ENCODE measurements around the gene FGF22. TPM values are rescaled to one million over a fixed set of nuclear protein-coding genes. Genes with fewer than 3 reads are reported as not detected.
A peak's percentile ranks its signal among the peaks of the same experiment; 100 is the strongest.

The FGF22 gene
- total and polyA plus RNA-seq, 9 donors: 0.23 to 4.4 (median 2.3) TPM; not detected in 1

GRCh38 chr19:677601-678436 is 38.1 kb downstream of the FGF22 start:
- peak overlapping the region; percentile 70 to 74 for H3K27ac ChIP-seq
- H3K9me3 ChIP-seq: no peaks in the 10 kb centered on the region
- peak overlapping the region; percentile 43 for H3K4me3 ChIP-seq
- TF ChIP-seq POLR2A (IDR thresholded peaks at IDR 0.05): no peak
- TF ChIP-seq EP300 (IDR thresholded peaks at IDR 0.05): no peak
- no peak for TF ChIP-seq CTCF (IDR thresholded peaks at IDR 0.05)
- WGBS, 3 donors: 37 to 43% (median 38%) methylated on average over 21 to 22 of the region's 22 CpGs
- peaks cover 22% of the 10 kb centered on the region for H3K4me1 ChIP-seq (ENCODE audit: insufficient read depth)
- DNase-seq: peak in 2 of 5 donors; percentile 55 to 63
- intact Hi-C loops (cut with DNase I): loop anchor here in 2 of 4 donors (5.0 to 10.0 kb wide), 2 partner anchors 44 to 257 kb away; no protein-coding TSS in a partner anchor
- no peaks in the 10 kb centered on the region for H3K36me3 ChIP-seq
- H3K27me3 ChIP-seq: no peaks in the 10 kb centered on the region

DNA sequence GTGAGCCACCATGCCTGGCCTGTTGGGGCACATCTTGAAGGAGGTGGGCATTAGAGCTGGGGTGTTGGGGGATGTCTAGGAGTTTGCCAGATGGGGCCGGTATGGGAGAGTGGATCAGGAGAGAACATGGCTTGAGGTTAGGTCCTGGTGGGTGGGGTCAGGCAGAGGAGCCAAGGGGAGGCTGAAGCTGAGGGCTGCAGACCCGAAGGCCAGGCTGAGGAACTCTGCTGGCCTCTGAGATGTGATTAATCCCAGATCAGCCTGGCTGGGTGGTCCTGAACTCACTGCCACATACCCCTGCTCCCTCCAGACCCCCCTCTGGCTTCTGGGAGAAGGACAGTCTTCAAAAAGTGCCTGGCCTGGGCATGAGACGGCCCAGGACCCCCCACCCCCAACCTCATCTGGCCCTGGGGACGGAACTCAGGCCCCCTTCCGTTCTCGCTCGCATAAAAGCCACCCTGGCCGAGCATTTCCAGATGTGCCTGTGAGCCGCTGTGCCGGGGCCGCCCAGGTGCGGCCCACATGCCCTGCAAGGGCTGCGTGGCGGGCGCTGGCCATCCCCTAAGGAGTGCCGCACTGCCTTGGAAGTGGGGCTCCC is 39.2 kb downstream of the FGF22 start:
- H3K9me3 ChIP-seq: no peaks in the 10 kb centered on the region
- 85 to 89% (median 87%) methylated on average over 16 of the region's 16 CpGs for WGBS, 3 donors
- no peak overlapping the region for H3K4me3 ChIP-seq
- no peaks in the 10 kb centered on the region for H3K27me3 ChIP-seq
- no peaks in the 10 kb centered on the region for H3K36me3 ChIP-seq
- peak in 3 of 5 donors; percentile 62 to 63 (median 63) for DNase-seq
- H3K4me1 ChIP-seq (ENCODE audit: insufficient read depth): peaks cover 22% of the 10 kb centered on the region
- intact Hi-C loops (cut with DNase I): loop anchor here in 2 of 4 donors (5.0 to 10.0 kb wide), 2 partner anchors 43 to 256 kb away; no protein-coding TSS in a partner anchor
- peak overlapping the region; percentile 91 to 95 for H3K27ac ChIP-seq
- TF ChIP-seq CTCF (IDR thresholded peaks at IDR 0.05) (no peak), POLR2A (IDR thresholded peaks at IDR 0.05) (no peak), EP300 (IDR thresholded peaks at IDR 0.05) (no peak)

GRCh38 chr19:679418-680286 is 40.0 kb downstream of the FGF22 start:
- Histone ChIP-seq H3K4me3 (peak overlapping the region; percentile 59), H3K36me3 (no peaks in the 10 kb centered on the region), H3K27ac (peak overlapping the region; percentile 91 to 95), H3K4me1 (ENCODE audit: insufficient read depth) (peaks cover 17% of the 10 kb centered on the region), H3K9me3 (no peaks in the 10 kb centered on the region), H3K27me3 (no peaks in the 10 kb centered on the region)
- intact Hi-C loops (cut with DNase I): loop anchor here in 2 of 4 donors (5.0 to 10.0 kb wide), 2 partner anchors 43 to 255 kb away; no protein-coding TSS in a partner anchor
- WGBS, 3 donors: 2 to 3% (median 3%) methylated on average over 54 to 69 of the region's 69 CpGs
- DNase-seq: peak; percentile 78 to 92 (median 88)
- TF ChIP-seq CTCF (IDR thresholded peaks at IDR 0.05): no peak
- TF ChIP-seq EP300 (IDR thresholded peaks at IDR 0.05): peak; percentile 91
- no peak for TF ChIP-seq POLR2A (IDR thresholded peaks at IDR 0.05)

Data from ovary (tissue), 9 donors.